GM10248 (cell line): Measurements from ENCODE around the gene COL8A2.
A peak's percentile ranks its signal among the peaks of the same experiment; 100 is the strongest.

ENCODE experiments used
- CTCF ChIA-PET: fragments of 300-600 bp; sonication (Branson Sonifier 250); formaldehyde crosslinking; extraction: SDS; loops from one replicate; lab custom pipeline; 2021; ENCODE audit warnings: antibody characterized with exemption; lab: Yijun Ruan, JAX
- POLR2A ChIA-PET: fragments of 350-650 bp; sonication (Branson Sonifier 250); formaldehyde crosslinking; extraction: SDS; loops from one replicate; lab custom pipeline; 2020; ENCODE audit warnings: antibody characterized with exemption; lab: Yijun Ruan, JAX
- DNase-seq: peaks from one replicate; pipeline ENCODE4 v3.0.0; 2012; ENCODE audit errors: extremely low spot score
- CTCF ChIP-seq: IDR thresholded peaks from 2 replicates; pipeline ENCODE4 v1.5.1; 2012; ENCODE audit warnings: mild to moderate bottlenecking, low read depth; ENCODE audit errors: extremely low read depth, missing control alignments, control extremely low read depth

The COL8A2 gene

GRCh38 chr1:36091698-36092097 is 33.3 kb downstream of the COL8A2 start:
- TF ChIP-seq CTCF: no peak
- POLR2A ChIA-PET: no interaction called here
- CTCF ChIA-PET: interaction anchor here (19.1 kb wide), 1 partner anchor 42 kb away, joined by 226 read pairs; no protein-coding TSS in a partner anchor
- no peak for DNase-seq

GRCh38 chr1:36091141-36091540 is 33.9 kb downstream of the COL8A2 start:
- TF ChIP-seq CTCF: no peak
- no peak for DNase-seq
- ChIA-PET POLR2A (no interaction called here), CTCF (interaction anchor here (0.8 to 19.1 kb wide), 2 partner anchors 9 to 43 kb away, joined by 3 to 226 read pairs; no protein-coding TSS in a partner anchor)

GRCh38 chr1:36089393-36090121 is 35.5 kb downstream of the COL8A2 start:
- ChIA-PET POLR2A (no interaction called here), CTCF (interaction anchor here (19.1 kb wide), 1 partner anchor 44 kb away, joined by 226 read pairs; no protein-coding TSS in a partner anchor)
- DNase-seq: peak; percentile 40
- no peak for TF ChIP-seq CTCF

- CTCF ChIA-PET: interaction anchor here (0.9 to 19.1 kb wide), 3 partner anchors 45 to 226 kb away, joined by 3 to 226 read pairs (median 11); no protein-coding TSS in a partner anchor
Observed at GRCh38 chr1:36088577-36089392, 36.2 kb downstream of the COL8A2 start, which contains the start of gene ADPRS. TSS of gene ADPRS (plus strand) at chr1:36088892. CDS start at chr1:36088905, 13 bp downstream.

GRCh38 chr1:36088265-36088576 is 36.8 kb downstream of the COL8A2 start:
- POLR2A ChIA-PET: no interaction called here
- CTCF ChIA-PET: interaction anchor here (0.9 to 2.2 kb wide), 3 partner anchors 100 to 226 kb away, joined by 3 to 11 read pairs (median 3); no protein-coding TSS in a partner anchor
- DNase-seq: no peak
- TF ChIP-seq CTCF: no peak

More at GRCh38 chr1:36088577-36089392, 36.2 kb downstream of the COL8A2 start, which contains the start of gene ADPRS:
- POLR2A ChIA-PET: no interaction called here
- peak; percentile 98 for TF ChIP-seq CTCF
- peak; percentile 94 for DNase-seq
